Vagina (tissue), 2 donors: ENCODE measurements around the gene CYLC1. TPM values are rescaled to one million over a fixed set of nuclear protein-coding genes. Genes with fewer than 3 reads are reported as not detected.

Experiments used
- DNase-seq, 2 donors: peaks; one replicate each; pipeline ENCODE4 v3.0.0-alpha.2; 2017; ENCODE audit errors: extremely low spot score in 2 of 2
- H3K27ac ChIP-seq: fragments of 200-600 bp; sonication (generic); one replicate; pipeline ENCODE4 v1.5.1; 2019
- H3K27me3 ChIP-seq: fragments of 200-600 bp; sonication (generic); one replicate; pipeline ENCODE4 v1.5.1; 2019
- H3K36me3 ChIP-seq, 2 donors: fragments of 200-600 bp; sonication (generic); one replicate each; pipeline ENCODE4 v1.5.1; 2017 to 2019
- H3K4me1 ChIP-seq: fragments of 200-600 bp; sonication (generic); one replicate; pipeline ENCODE4 v1.5.1; 2019
- H3K4me3 ChIP-seq, 2 donors: fragments of 200-600 bp; sonication (generic); 1 replicate in 1 of 2; 2 replicates in 1 of 2; pipeline ENCODE4 v1.5.1; 2016 to 2019
- H3K9me3 ChIP-seq: fragments of 200-600 bp; sonication (generic); one replicate; pipeline ENCODE4 v1.5.1; 2019
- POLR2A ChIP-seq, 2 donors: fragments of 450-650 bp; IDR thresholded peaks; one replicate each; pipeline ENCODE4 v1.6.1; 2017; ENCODE audit warnings: antibody characterized with exemption in 2 of 2, mild to moderate bottlenecking in 2 of 2, moderate library complexity in 2 of 2
- POLR2AphosphoS5 ChIP-seq, 2 donors: sonication (generic); formaldehyde crosslinking; IDR thresholded peaks; one replicate each; pipeline ENCODE4 v1.9.0; 2017; ENCODE audit warnings: antibody characterized with exemption in 2 of 2, mild to moderate bottlenecking in 2 of 2, low read depth in 1 of 2; ENCODE audit not compliant: insufficient read depth in 1 of 2
- intact Hi-C: fragments of 100-400 bp; cut with DNase I; formaldehyde crosslinking; loops from one replicate; pipeline ENCODE4 v1.15.1; 2023
- total RNA-seq: library from RNA; depleted of rRNA; stranded (reverse); fragments of >200 nt; gene quantifications from one replicate; pipeline ENCODE4 v1.2.3, GENCODE V29; 2016
- TF ChIP-seq, protein P1 (sequence below), 3 experiments: fragments of 450-650 bp in 2 of 3; fragments of 200-600 bp in 1 of 3; sonication (generic) in 1 of 3; IDR thresholded peaks; one replicate each; pipeline ENCODE4 v1.5.1; 2017 to 2019; ENCODE audit warnings: antibody characterized with exemption in 3 of 3, mild to moderate bottlenecking in 2 of 3, moderate library complexity in 2 of 3

Gene CYLC1, protein sequence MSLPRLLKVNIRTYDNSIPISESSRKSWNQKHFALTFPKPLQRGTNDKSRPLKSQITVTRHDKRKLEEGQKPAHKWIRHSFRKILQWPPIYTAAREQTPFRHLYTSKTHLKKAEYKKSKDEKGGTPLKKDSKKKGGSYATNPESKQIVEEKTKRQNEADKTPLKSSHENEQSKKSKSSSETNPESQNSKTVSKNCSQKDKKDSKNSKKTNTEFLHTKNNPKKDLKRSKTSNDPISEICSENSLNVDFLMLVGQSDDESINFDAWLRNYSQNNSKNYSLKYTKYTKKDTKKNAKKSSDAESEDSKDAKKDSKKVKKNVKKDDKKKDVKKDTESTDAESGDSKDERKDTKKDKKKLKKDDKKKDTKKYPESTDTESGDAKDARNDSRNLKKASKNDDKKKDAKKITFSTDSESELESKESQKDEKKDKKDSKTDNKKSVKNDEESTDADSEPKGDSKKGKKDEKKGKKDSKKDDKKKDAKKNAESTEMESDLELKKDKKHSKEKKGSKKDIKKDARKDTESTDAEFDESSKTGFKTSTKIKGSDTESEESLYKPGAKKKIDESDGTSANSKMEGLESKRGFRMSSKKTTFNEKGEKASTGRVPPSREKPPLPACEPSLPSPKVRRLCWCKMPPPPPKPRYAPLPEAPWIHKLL
- not detected for total RNA-seq

DNA sequence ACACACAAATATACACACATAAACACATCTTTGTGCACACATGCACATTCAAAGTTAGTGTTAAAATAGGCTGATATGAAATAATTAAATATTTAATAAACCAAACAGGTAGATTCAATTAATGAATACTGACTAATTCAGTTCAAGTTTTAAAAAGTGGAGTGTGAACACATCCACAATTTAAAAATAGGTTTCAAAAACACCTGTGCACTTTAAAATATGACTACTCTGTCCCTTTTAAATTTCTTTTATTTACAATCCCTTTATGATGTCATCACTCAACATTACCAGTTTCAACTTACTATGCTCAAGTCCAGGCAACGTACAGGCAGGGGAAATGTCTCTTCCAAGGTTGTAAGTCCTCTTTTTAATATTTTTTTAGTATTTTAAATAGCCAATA lies at the start of gene CYLC1:
CYLC1 (plus strand) TSS at position 301 of the 400 bp plus-strand sequence; CDS start at position 338, 37 bp downstream.
- TF ChIP-seq, protein P1, sequence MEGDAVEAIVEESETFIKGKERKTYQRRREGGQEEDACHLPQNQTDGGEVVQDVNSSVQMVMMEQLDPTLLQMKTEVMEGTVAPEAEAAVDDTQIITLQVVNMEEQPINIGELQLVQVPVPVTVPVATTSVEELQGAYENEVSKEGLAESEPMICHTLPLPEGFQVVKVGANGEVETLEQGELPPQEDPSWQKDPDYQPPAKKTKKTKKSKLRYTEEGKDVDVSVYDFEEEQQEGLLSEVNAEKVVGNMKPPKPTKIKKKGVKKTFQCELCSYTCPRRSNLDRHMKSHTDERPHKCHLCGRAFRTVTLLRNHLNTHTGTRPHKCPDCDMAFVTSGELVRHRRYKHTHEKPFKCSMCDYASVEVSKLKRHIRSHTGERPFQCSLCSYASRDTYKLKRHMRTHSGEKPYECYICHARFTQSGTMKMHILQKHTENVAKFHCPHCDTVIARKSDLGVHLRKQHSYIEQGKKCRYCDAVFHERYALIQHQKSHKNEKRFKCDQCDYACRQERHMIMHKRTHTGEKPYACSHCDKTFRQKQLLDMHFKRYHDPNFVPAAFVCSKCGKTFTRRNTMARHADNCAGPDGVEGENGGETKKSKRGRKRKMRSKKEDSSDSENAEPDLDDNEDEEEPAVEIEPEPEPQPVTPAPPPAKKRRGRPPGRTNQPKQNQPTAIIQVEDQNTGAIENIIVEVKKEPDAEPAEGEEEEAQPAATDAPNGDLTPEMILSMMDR (IDR thresholded peaks at IDR 0.05): no peak
- TF ChIP-seq POLR2AphosphoS5 (IDR thresholded peaks at IDR 0.05; ENCODE audit: insufficient read depth in 1 of 2, low read depth in 1 of 2) (no peak), POLR2A (IDR thresholded peaks at IDR 0.05) (no peak)
- DNase-seq: no peak
- H3K36me3 ChIP-seq: no peaks in the 10 kb centered on the region
- no peak within 1 kb of the TSS for H3K27ac ChIP-seq
- intact Hi-C loops: no loop called here
- H3K4me3 ChIP-seq: no peak within 1 kb of the TSS
- H3K27me3 ChIP-seq: no peaks in the 10 kb centered on the region
- no peaks in the 10 kb centered on the region for H3K9me3 ChIP-seq
- H3K4me1 ChIP-seq: no peaks in the 10 kb centered on the region

DNA sequence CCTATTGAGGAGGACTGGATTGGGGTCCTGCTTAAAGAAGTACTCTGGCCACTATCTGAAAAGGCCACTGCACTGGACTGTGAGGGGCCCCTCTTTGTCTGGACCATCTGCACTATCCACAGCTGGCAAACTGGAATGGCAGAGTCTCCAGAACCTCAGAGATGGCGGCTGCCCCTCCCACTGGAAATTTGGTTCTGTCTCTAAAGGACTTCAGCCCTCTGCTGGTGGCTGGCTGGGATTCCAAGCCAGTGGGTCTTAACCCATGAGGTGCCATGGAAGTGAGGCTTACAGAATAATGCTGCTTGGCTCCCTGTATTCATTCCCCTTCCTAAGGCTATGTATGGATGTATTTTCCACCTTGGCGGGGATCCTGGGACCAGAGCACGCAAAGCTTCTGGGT lies 41.6 kb upstream of the CYLC1 start:
- H3K27me3 ChIP-seq: no peaks in the 10 kb centered on the region
- TF ChIP-seq, protein P1 (IDR thresholded peaks at IDR 0.05): no peak
- TF ChIP-seq POLR2A (IDR thresholded peaks at IDR 0.05) (no peak), POLR2AphosphoS5 (IDR thresholded peaks at IDR 0.05; ENCODE audit: insufficient read depth in 1 of 2, low read depth in 1 of 2) (no peak)
- intact Hi-C loops: no loop called here
- no peaks in the 10 kb centered on the region for H3K36me3 ChIP-seq
- no peak for DNase-seq
- no peaks in the 10 kb centered on the region for H3K4me1 ChIP-seq
- no peaks in the 10 kb centered on the region for H3K9me3 ChIP-seq
- H3K27ac ChIP-seq: no peak overlapping the region
- H3K4me3 ChIP-seq: no peak overlapping the region

DNA sequence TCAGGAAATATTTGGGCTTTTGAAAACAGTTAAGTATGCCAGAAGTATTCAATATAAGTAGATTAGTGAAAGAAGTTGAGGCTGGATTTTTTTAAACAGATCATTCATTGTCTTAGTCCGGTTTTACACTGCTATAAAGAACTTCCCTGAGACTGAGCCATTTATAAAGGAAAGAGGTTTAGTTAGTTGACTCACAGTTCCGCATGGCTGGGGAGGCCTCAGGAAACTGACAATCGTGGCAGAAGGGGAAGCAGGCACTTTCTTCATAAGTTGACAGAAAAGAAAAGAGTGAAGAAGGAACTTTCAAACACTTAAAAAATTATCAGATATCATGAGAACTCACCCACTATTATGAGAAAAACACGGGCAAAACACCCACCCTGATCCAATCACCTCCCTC lies 31.1 kb upstream of the CYLC1 start:
- no peak overlapping the region for H3K27ac ChIP-seq
- no peak for TF ChIP-seq POLR2A (IDR thresholded peaks at IDR 0.05)
- H3K4me1 ChIP-seq: no peaks in the 10 kb centered on the region
- intact Hi-C loops: no loop called here
- no peak overlapping the region for H3K4me3 ChIP-seq
- no peak for DNase-seq
- H3K9me3 ChIP-seq: no peaks in the 10 kb centered on the region
- H3K27me3 ChIP-seq: no peaks in the 10 kb centered on the region
- no peaks in the 10 kb centered on the region for H3K36me3 ChIP-seq

DNA sequence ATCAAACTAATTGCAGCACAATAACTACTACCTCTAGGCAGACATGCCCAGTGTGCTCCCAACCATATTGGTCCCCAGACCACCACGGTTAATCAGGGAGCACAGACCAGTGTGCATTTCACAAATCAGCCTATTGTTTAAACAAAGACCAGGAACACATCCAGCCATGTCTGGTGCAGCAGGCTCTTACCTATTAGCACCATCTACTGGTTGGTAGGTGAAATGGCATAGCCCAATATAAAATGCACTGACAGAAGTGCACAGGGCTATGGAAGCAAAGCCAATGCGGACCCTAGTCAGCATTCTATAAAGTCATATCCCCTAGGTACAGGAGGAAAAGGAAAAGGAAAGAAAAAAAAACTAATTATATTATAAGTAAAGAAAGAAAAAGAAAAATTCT lies 15.5 kb upstream of the CYLC1 start:
- Histone ChIP-seq H3K36me3 (no peaks in the 10 kb centered on the region), H3K27ac (no peak overlapping the region), H3K4me3 (no peak overlapping the region), H3K4me1 (no peaks in the 10 kb centered on the region), H3K9me3 (no peaks in the 10 kb centered on the region), H3K27me3 (no peaks in the 10 kb centered on the region)
- TF ChIP-seq, protein P1 (IDR thresholded peaks at IDR 0.05): peak in 1 of 3 experiments; percentile 34
- TF ChIP-seq POLR2A (IDR thresholded peaks at IDR 0.05): no peak
- intact Hi-C loops: no loop called here
- no peak for DNase-seq

DNA sequence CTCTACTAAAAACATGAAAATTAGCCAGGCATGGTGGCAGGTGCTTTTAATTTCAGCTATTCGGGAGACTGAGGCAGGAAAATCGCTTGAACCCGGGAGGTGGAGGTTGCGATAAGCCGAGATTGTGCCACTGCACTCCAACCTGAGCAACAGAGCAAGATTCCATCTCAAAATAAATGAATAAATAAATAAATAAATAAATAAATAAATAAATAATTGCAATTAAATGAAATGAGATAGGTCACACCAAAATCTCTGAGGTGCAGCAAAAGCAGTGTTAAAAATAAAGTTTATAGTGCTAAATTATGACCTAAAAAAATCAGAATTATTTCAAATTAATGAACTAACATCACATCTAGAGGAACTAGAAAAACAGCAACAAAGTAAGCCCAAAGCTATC lies 13.6 kb upstream of the CYLC1 start:
- H3K27ac ChIP-seq: no peak overlapping the region
- intact Hi-C loops: no loop called here
- TF ChIP-seq, protein P1 (IDR thresholded peaks at IDR 0.05): no peak
- no peak for TF ChIP-seq POLR2AphosphoS5 (IDR thresholded peaks at IDR 0.05; ENCODE audit: insufficient read depth in 1 of 2, low read depth in 1 of 2)

More for the DNA sequence above, 13.6 kb upstream of the CYLC1 start:
- Histone ChIP-seq H3K4me1 (no peaks in the 10 kb centered on the region), H3K4me3 (no peak overlapping the region), H3K27me3 (no peaks in the 10 kb centered on the region), H3K36me3 (no peaks in the 10 kb centered on the region), H3K9me3 (no peaks in the 10 kb centered on the region)
- no peak for DNase-seq
